Epithelial cell of proximal tubule (primary cell): ENCODE results near the gene ETFDH. TPM values are rescaled to one million over a fixed set of nuclear protein-coding genes. Genes with fewer than 3 reads are reported as not detected.
"Not testable (repeated sequence)": the region's sequence is repeated elsewhere in the genome, so short reads cannot be mapped to it uniquely, and the experiment has no call there.

ENCODE experiments used
- DNase-seq: peaks from one replicate; pipeline ENCODE4 v3.0.0-alpha.2; 2011; ENCODE audit warnings: low read depth
- H3K4me3 ChIP-seq: 2 replicates; pipeline ENCODE4 v1.5.1; 2011; ENCODE audit warnings: low read depth, mild to moderate bottlenecking, low read length
- CTCF ChIP-seq: conservative IDR thresholded peaks from 2 replicates; pipeline ENCODE4 v1.5.1; 2012; ENCODE audit warnings: low read depth, mild to moderate bottlenecking, low read length
- total RNA-seq: library from RNA; depleted of rRNA; stranded (reverse); fragments of >200 nt; gene quantifications from 2 replicates; pipeline ENCODE4 v1.2.3, GENCODE V29; 2015

The ETFDH gene
- total RNA-seq, 1 donor from 2014 or later: 7.1 TPM

- DNase-seq: no peak
- no peak for TF ChIP-seq CTCF
- H3K4me3 ChIP-seq: no peak overlapping the region
Measured at GRCh38 chr4:158678767-158679166, 6.7 kb downstream of the ETFDH start.

GRCh38 chr4:158681629-158682028 is 9.5 kb downstream of the ETFDH start:
- H3K4me3 ChIP-seq: no peak overlapping the region
- no peak for TF ChIP-seq CTCF
- DNase-seq: no peak

- DNase-seq: no peak
- TF ChIP-seq CTCF: no peak
- H3K4me3 ChIP-seq: no peak overlapping the region
Measured at GRCh38 chr4:158682066-158682465, 10.0 kb downstream of the ETFDH start.

GRCh38 chr4:158688813-158689212 is 16.7 kb downstream of the ETFDH start:
- no peak overlapping the region for H3K4me3 ChIP-seq
- DNase-seq: no peak
- TF ChIP-seq CTCF: no peak

- no peak overlapping the region for H3K4me3 ChIP-seq
- DNase-seq: no peak
- no peak for TF ChIP-seq CTCF
Measured at GRCh38 chr4:158704274-158704673, 32.2 kb downstream of the ETFDH start.

- DNase-seq: no peak
- TF ChIP-seq CTCF: peak; percentile 54
Measured at GRCh38 chr4:158710814-158711213, 38.7 kb downstream of the ETFDH start.

GRCh38 chr4:158712622-158713021 is 40.5 kb downstream of the ETFDH start:
- not testable (repeated sequence) for H3K4me3 ChIP-seq, DNase-seq

More at GRCh38 chr4:158710814-158711213, 38.7 kb downstream of the ETFDH start:
- no peak overlapping the region for H3K4me3 ChIP-seq

GRCh38 chr4:158714937-158715336 is 42.8 kb downstream of the ETFDH start:
- no peak for TF ChIP-seq CTCF
- DNase-seq: no peak
- no peak overlapping the region for H3K4me3 ChIP-seq
